ENCODE results near the gene NCAPH2. TPM values are rescaled to one million over a fixed set of nuclear protein-coding genes. Genes with fewer than 3 reads are reported as not detected.

The NCAPH2 gene
- total RNA-seq, 2 experiments from 2014 or later = 184 to 185 TPM

DNA sequence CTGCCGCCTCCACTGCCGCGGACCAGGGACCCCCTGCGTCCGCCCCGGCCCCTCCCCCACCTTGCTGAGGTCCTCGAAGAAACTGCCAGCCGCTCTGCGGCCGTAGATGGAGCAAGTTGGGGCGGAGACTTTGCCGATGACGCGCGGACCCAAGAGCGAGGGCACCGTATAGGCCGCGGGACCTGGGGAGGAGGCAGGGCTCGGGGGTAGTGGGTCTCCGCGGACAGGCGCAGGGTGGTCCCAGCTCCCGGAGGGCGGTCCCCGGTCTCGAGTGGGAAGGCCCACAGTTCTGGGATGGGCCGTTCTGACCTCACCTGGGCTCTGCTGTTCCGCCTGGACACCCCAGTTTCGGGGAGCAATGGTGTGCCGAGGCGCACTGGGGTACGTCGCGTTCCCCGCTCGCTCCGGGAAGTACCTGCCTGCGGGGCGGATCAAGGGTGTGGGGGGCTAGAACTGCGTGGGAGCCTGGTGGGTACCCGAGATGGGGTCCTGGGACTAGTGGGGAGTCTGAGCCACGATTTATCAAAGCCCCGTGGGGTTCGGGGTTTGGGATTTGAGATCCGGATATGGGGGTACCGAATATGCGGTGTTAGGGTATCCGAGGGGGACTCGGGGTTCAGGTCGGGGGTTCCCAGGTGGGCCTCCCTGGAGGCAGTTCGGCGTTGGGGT is 23.0 kb downstream of the NCAPH2 start:
- H3K4me1 ChIP-seq (ENCODE audit: insufficient read depth, low read length) = peaks cover 77% of the 10 kb centered on the region
- Mint-ChIP-seq H3K36me3 (ENCODE audit: low read depth) (peaks cover 4% of the 10 kb centered on the region), H3K9me3 (no peaks in the 10 kb centered on the region), H3K27me3 (peaks cover 13% of the 10 kb centered on the region), H3K4me3 (peak overlapping the region; percentile 87), H3K4me1 (ENCODE audit: low read depth) (peaks cover 45% of the 10 kb centered on the region), H3K27ac (peak overlapping the region; percentile 88)
- DNase-seq (peak; percentile 59 to 90 (median 75)), ATAC-seq (ENCODE audit: poor library complexity) (peak; percentile 46)
- H3K4me3 ChIP-seq (ENCODE audit: low read length) = peak overlapping the region; percentile 80
- no peaks in the 10 kb centered on the region for H3K36me3 ChIP-seq (ENCODE audit: insufficient read depth, low read length)
- H3K27ac ChIP-seq (ENCODE audit: low read depth in 1 of 2, low read length in 2 of 2) = peak overlapping the region; percentile 90 to 98
- H3K27me3 ChIP-seq (ENCODE audit: control insufficient read depth in 1 of 2, insufficient read depth in 2 of 2, low read length in 2 of 2) = no peaks in the 10 kb centered on the region
- ChIA-PET POLR2A (interaction anchor here (0.6 to 2.4 kb wide), 9 partner anchors 9 to 90 kb away, joined by 3 to 15 read pairs (median 6); partner anchors contain the start of genes KLHDC7B, LMF2, NCAPH2 and SYCE3), CTCF (no interaction called here)
- TF ChIP-seq CTCF (IDR thresholded peaks at IDR 0.05) = no peak
- intact Hi-C loops (cut with DNase I, micrococcal nuclease) = loop anchor here in 1 of 2 experiments (2.0 kb wide), 1 partner anchor 14 kb away; the partner anchor contains the start of gene KLHDC7B
- no peaks in the 10 kb centered on the region for H3K9me3 ChIP-seq (ENCODE audit: control insufficient read depth in 1 of 2, insufficient read depth in 1 of 2, low read length in 2 of 2)

GRCh38 chr22:50531546-50531961 is 23.5 kb downstream of the NCAPH2 start:
- H3K4me1 Mint-ChIP-seq (ENCODE audit: low read depth) = peaks cover 45% of the 10 kb centered on the region
- H3K27ac Mint-ChIP-seq = peak overlapping the region; percentile 88
- TF ChIP-seq CTCF (IDR thresholded peaks at IDR 0.05) = no peak
- Histone ChIP-seq H3K4me3 (ENCODE audit: low read length) (peak overlapping the region; percentile 80), H3K27ac (ENCODE audit: low read depth in 1 of 2, low read length in 2 of 2) (peak overlapping the region; percentile 90 to 98), H3K27me3 (ENCODE audit: control insufficient read depth in 1 of 2, insufficient read depth in 2 of 2, low read length in 2 of 2) (no peaks in the 10 kb centered on the region), H3K4me1 (ENCODE audit: insufficient read depth, low read length) (peaks cover 74% of the 10 kb centered on the region), H3K36me3 (ENCODE audit: insufficient read depth, low read length) (no peaks in the 10 kb centered on the region), H3K9me3 (ENCODE audit: control insufficient read depth in 1 of 2, insufficient read depth in 1 of 2, low read length in 2 of 2) (no peaks in the 10 kb centered on the region)
- peak; percentile 50 for ATAC-seq (ENCODE audit: poor library complexity)
- H3K27me3 Mint-ChIP-seq = peaks cover 13% of the 10 kb centered on the region
- POLR2A ChIA-PET = interaction anchor here (1.0 to 2.4 kb wide), 8 partner anchors 8 to 90 kb away, joined by 4 to 15 read pairs (median 7); partner anchors contain the start of genes KLHDC7B, LMF2, NCAPH2 and SYCE3
- no peaks in the 10 kb centered on the region for H3K9me3 Mint-ChIP-seq
- intact Hi-C loops (cut with DNase I, micrococcal nuclease) = loop anchor here in 1 of 2 experiments (2.0 kb wide), 1 partner anchor 13 kb away; the partner anchor contains the start of gene KLHDC7B
- DNase-seq = peak; percentile 27 to 84 (median 64)
- peak overlapping the region; percentile 87 for H3K4me3 Mint-ChIP-seq
- H3K36me3 Mint-ChIP-seq (ENCODE audit: low read depth) = peaks cover 4% of the 10 kb centered on the region
- CTCF ChIA-PET = no interaction called here

DNA sequence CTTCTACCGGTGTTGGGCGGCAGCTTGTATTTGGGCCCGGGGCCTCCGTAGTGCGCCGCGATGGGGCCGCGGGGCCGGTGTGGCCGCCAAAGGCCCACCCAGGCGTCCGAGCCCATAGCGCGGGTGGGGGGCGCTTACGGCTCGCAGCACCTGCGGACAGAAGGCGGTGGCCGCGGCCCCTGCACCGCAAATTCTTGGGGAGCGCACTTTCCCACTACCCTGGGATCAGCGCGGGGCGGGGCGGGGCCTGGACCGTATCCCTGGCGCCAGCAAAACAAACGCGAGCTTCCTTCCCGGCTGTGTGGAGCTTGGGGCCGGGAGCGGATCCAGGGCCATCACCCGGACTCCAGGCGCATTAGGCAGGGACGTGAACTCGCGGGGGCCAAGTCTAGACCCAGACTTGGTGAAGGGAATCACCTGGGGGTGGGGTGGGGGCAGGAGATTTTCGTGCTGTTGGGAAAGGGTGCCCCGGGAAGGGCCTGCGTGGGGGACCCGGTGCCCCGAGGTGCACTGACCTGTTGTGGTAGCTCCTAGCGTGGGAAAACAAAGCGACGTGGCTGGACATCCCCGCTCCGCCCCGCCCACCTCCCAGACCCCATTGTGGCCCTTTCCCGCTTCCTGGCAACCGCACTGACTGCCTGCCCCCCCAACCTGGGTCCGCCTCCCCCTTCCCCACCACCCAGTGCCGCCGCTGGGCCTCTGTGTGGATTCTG is 24.1 kb downstream of the NCAPH2 start:
- intact Hi-C loops (cut with DNase I, micrococcal nuclease) = loop anchor here in 1 of 2 experiments (2.0 kb wide), 1 partner anchor 13 kb away; the partner anchor contains the start of gene KLHDC7B
- Mint-ChIP-seq H3K36me3 (ENCODE audit: low read depth) (peaks cover 4% of the 10 kb centered on the region), H3K27ac (peak overlapping the region; percentile 88), H3K9me3 (no peaks in the 10 kb centered on the region), H3K27me3 (peaks cover 13% of the 10 kb centered on the region), H3K4me1 (ENCODE audit: low read depth) (peaks cover 39% of the 10 kb centered on the region), H3K4me3 (peak overlapping the region; percentile 87)
- H3K27me3 ChIP-seq (ENCODE audit: control insufficient read depth in 1 of 2, insufficient read depth in 2 of 2, low read length in 2 of 2) = no peaks in the 10 kb centered on the region
- H3K4me3 ChIP-seq (ENCODE audit: low read length) = peak overlapping the region; percentile 80
- H3K4me1 ChIP-seq (ENCODE audit: insufficient read depth, low read length) = peaks cover 69% of the 10 kb centered on the region
- H3K27ac ChIP-seq (ENCODE audit: low read depth in 1 of 2, low read length in 2 of 2) = peak overlapping the region; percentile 68 to 90
- TF ChIP-seq CTCF (IDR thresholded peaks at IDR 0.05) = no peak
- no peaks in the 10 kb centered on the region for H3K36me3 ChIP-seq (ENCODE audit: insufficient read depth, low read length)
- CTCF ChIA-PET = interaction anchor here (0.7 to 1.0 kb wide), 2 partner anchors 13 to 31 kb away, joined by 3 to 4 read pairs; partner anchors contain the start of gene SYCE3
- peak in 2 of 14 experiments; percentile 34 to 40 for DNase-seq
- POLR2A ChIA-PET = interaction anchor here (1.0 to 2.4 kb wide), 9 partner anchors 7 to 89 kb away, joined by 3 to 15 read pairs (median 6); partner anchors contain the start of genes KLHDC7B, LMF2, NCAPH2 and SYCE3
- no peaks in the 10 kb centered on the region for H3K9me3 ChIP-seq (ENCODE audit: control insufficient read depth in 1 of 2, insufficient read depth in 1 of 2, low read length in 2 of 2)
- ATAC-seq (ENCODE audit: poor library complexity) = no peak
